Loucy (cell line): ENCODE measurements around the gene SMTNL2.

Experiments used
- CTCF ChIP-seq: fragments of 200-600 bp; sonication (generic); conservative IDR thresholded peaks from 2 replicates; pipeline ENCODE4 v1.5.1; 2014; ENCODE audit warnings: mild to moderate bottlenecking, antibody characterized with exemption, low read length
- EZH2phosphoT487 ChIP-seq: fragments of 200-600 bp; IDR thresholded peaks from 2 replicates; pipeline ENCODE4 v1.6.1; 2018; ENCODE audit warnings: antibody characterized with exemption, mild to moderate bottlenecking, moderate library complexity, borderline replicate concordance

GRCh38 chr17:4585638-4585994 lies 1.3 kb downstream of the SMTNL2 start:
- TF ChIP-seq CTCF (no peak), EZH2phosphoT487 (no peak)
